GM12878 (cell line): ENCODE measurements around the gene CSMD2.

Experiments used
- BACH1 ChIP-seq: fragments of 450-650 bp; IDR thresholded peaks from 2 replicates; pipeline ENCODE4 v1.6.1; 2017; ENCODE audit warnings: mild to moderate bottlenecking, borderline replicate concordance
- ESRRA ChIP-seq: IDR thresholded peaks from 2 replicates; pipeline ENCODE4 v1.6.1; 2012; ENCODE audit warnings: mild to moderate bottlenecking, low read length, improper control_type of control experiment
- FOXM1 ChIP-seq: IDR thresholded peaks from 2 replicates; pipeline ENCODE4 v1.6.1; 2012; ENCODE audit warnings: low read depth, mild to moderate bottlenecking, inconsistent platforms, low read length, moderate library complexity
- HDAC2 ChIP-seq: fragments of 200-600 bp; sonication (generic); IDR thresholded peaks from 2 replicates; pipeline ENCODE4 v1.6.1; 2017
- PRDM15 ChIP-seq: fragments of 450-650 bp; formaldehyde crosslinking; IDR thresholded peaks from 2 replicates; pipeline ENCODE4 v1.4.0; 2020; ENCODE audit warnings: mild to moderate bottlenecking, moderate library complexity
- SIN3A ChIP-seq: IDR thresholded peaks from 2 replicates; pipeline ENCODE4 v1.6.1; 2012; ENCODE audit warnings: low read depth, low read length, improper control_type of control experiment
- ZNF384 ChIP-seq: IDR thresholded peaks from 2 replicates; pipeline ENCODE4 v1.6.1; 2012; ENCODE audit warnings: low read depth, mild to moderate bottlenecking, low read length, improper control_type of control experiment, borderline replicate concordance
- TF ChIP-seq, protein P1 (sequence below): IDR thresholded peaks from 2 replicates; pipeline ENCODE4 v1.6.1; 2012; ENCODE audit warnings: improper control_type of control experiment, low read depth, low read length; ENCODE audit not compliant: insufficient replicate concordance
- TF ChIP-seq, protein P2 (sequence below), 3 experiments: IDR thresholded peaks in 2 of 3; conservative IDR thresholded peaks in 1 of 3; 2 replicates each; pipeline ENCODE4 v1.5.1; 2011; ENCODE audit warnings: low read depth in 3 of 3, low read length in 3 of 3, mild to moderate bottlenecking in 3 of 3, control low read depth in 2 of 3, moderate library complexity in 2 of 3, inconsistent platforms in 1 of 3, mixed read lengths in 1 of 3; ENCODE audit not compliant: control insufficient read depth in 2 of 3, insufficient read depth in 1 of 3; ENCODE audit errors: extremely low read depth in 1 of 3

DNA sequence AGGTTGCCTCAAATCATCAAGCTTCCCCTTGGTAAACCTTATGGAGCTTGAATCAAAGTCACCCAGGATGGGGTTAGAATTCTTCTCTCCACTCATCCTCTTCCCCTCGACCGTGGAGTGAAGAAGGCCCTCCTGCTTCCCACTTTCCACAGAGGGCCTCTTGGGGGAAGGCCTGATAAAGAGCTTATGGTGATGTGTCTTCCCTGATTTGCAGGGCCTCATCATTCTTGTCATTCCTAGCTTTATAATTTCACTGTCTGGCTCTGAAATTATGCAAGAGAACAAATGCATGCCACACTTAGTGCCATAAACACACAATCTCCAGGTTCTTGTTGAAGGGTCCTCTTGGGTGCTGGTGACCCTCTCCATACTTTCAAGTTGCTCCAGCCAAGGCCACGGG is 199.9 kb downstream of the CSMD2 start:
- TF ChIP-seq, protein P1, sequence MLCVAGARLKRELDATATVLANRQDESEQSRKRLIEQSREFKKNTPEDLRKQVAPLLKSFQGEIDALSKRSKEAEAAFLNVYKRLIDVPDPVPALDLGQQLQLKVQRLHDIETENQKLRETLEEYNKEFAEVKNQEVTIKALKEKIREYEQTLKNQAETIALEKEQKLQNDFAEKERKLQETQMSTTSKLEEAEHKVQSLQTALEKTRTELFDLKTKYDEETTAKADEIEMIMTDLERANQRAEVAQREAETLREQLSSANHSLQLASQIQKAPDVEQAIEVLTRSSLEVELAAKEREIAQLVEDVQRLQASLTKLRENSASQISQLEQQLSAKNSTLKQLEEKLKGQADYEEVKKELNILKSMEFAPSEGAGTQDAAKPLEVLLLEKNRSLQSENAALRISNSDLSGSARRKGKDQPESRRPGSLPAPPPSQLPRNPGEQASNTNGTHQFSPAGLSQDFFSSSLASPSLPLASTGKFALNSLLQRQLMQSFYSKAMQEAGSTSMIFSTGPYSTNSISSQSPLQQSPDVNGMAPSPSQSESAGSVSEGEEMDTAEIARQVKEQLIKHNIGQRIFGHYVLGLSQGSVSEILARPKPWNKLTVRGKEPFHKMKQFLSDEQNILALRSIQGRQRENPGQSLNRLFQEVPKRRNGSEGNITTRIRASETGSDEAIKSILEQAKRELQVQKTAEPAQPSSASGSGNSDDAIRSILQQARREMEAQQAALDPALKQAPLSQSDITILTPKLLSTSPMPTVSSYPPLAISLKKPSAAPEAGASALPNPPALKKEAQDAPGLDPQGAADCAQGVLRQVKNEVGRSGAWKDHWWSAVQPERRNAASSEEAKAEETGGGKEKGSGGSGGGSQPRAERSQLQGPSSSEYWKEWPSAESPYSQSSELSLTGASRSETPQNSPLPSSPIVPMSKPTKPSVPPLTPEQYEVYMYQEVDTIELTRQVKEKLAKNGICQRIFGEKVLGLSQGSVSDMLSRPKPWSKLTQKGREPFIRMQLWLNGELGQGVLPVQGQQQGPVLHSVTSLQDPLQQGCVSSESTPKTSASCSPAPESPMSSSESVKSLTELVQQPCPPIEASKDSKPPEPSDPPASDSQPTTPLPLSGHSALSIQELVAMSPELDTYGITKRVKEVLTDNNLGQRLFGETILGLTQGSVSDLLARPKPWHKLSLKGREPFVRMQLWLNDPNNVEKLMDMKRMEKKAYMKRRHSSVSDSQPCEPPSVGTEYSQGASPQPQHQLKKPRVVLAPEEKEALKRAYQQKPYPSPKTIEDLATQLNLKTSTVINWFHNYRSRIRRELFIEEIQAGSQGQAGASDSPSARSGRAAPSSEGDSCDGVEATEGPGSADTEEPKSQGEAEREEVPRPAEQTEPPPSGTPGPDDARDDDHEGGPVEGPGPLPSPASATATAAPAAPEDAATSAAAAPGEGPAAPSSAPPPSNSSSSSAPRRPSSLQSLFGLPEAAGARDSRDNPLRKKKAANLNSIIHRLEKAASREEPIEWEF, result no peak
- TF ChIP-seq PRDM15 (CRISPR knock-in tag) (no peak), ESRRA (no peak), SIN3A (no peak), ZNF384 (no peak), FOXM1 (no peak), HDAC2 (no peak), BACH1 (no peak)
- TF ChIP-seq, protein P2, sequence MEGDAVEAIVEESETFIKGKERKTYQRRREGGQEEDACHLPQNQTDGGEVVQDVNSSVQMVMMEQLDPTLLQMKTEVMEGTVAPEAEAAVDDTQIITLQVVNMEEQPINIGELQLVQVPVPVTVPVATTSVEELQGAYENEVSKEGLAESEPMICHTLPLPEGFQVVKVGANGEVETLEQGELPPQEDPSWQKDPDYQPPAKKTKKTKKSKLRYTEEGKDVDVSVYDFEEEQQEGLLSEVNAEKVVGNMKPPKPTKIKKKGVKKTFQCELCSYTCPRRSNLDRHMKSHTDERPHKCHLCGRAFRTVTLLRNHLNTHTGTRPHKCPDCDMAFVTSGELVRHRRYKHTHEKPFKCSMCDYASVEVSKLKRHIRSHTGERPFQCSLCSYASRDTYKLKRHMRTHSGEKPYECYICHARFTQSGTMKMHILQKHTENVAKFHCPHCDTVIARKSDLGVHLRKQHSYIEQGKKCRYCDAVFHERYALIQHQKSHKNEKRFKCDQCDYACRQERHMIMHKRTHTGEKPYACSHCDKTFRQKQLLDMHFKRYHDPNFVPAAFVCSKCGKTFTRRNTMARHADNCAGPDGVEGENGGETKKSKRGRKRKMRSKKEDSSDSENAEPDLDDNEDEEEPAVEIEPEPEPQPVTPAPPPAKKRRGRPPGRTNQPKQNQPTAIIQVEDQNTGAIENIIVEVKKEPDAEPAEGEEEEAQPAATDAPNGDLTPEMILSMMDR (IDR thresholded peaks at IDR 0.05 in 2 of 3, conservative IDR thresholded peaks at IDR 0.05 in 1 of 3; ENCODE audit: control insufficient read depth in 2 of 3, extremely low read depth in 1 of 3, insufficient read depth in 1 of 3, low read depth in 3 of 3, low read length in 3 of 3), result no peak
